Measurements from ENCODE around the gene TMEM30A.

DNA sequence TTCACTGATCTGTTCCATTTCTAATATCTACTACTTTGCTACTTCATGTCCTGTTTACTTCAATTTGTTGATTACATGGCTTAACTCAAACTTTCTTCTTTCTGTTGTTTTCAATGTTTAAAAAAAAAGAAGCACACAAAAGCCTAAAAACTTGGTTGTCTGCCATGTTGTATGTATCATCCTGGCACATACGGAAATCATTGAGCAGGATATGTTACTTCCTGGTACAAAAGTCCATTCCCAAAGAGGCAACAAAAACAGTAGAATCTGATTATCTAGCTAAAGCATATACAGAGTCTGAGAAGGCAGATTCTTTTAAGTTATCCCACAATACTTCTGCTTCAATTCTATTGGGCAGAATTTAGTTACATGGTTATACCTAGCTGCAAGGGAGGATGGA, 64.2 kb downstream of the TMEM30A start:
- TF ChIP-seq POLR2A (IDR thresholded peaks at IDR 0.05), result no peak
- TF ChIP-seq, protein P1, sequence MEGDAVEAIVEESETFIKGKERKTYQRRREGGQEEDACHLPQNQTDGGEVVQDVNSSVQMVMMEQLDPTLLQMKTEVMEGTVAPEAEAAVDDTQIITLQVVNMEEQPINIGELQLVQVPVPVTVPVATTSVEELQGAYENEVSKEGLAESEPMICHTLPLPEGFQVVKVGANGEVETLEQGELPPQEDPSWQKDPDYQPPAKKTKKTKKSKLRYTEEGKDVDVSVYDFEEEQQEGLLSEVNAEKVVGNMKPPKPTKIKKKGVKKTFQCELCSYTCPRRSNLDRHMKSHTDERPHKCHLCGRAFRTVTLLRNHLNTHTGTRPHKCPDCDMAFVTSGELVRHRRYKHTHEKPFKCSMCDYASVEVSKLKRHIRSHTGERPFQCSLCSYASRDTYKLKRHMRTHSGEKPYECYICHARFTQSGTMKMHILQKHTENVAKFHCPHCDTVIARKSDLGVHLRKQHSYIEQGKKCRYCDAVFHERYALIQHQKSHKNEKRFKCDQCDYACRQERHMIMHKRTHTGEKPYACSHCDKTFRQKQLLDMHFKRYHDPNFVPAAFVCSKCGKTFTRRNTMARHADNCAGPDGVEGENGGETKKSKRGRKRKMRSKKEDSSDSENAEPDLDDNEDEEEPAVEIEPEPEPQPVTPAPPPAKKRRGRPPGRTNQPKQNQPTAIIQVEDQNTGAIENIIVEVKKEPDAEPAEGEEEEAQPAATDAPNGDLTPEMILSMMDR (IDR thresholded peaks at IDR 0.05), result no peak

Data from heart left ventricle (tissue), 13 donors.